HCEC 1CT (cell line): ENCODE data around the gene RAB18.
"Not testable (repeated sequence)": the region's sequence is repeated elsewhere in the genome, so short reads cannot be mapped to it uniquely, and the experiment has no call there.

Source experiments
- DNase-seq: peaks from one replicate; pipeline ENCODE4 v3.0.0-alpha.2; 2017

RAB18 gene

GRCh38 chr10:27505537-27505936 lies 1.4 kb downstream of the RAB18 start:
- not testable (repeated sequence) for DNase-seq

- DNase-seq = peak; percentile 33
Measured at GRCh38 chr10:27506280-27506679, 2.2 kb downstream of the RAB18 start.

- DNase-seq = no peak
Measured at GRCh38 chr10:27512548-27512947, 8.4 kb downstream of the RAB18 start.

GRCh38 chr10:27513451-27514191 lies 9.5 kb downstream of the RAB18 start:
- peak; percentile 6 for DNase-seq

- DNase-seq = no peak
Measured at GRCh38 chr10:27514243-27514642, 10.1 kb downstream of the RAB18 start.

- no peak for DNase-seq
Measured at GRCh38 chr10:27518261-27518660, 14.2 kb downstream of the RAB18 start.

- DNase-seq = peak; percentile 26
Measured at GRCh38 chr10:27525819-27526218, 21.7 kb downstream of the RAB18 start.

GRCh38 chr10:27526242-27526641 lies 22.1 kb downstream of the RAB18 start:
- no peak for DNase-seq

- no peak for DNase-seq
Measured at GRCh38 chr10:27527666-27528295, 23.7 kb downstream of the RAB18 start.

- no peak for DNase-seq
Measured at GRCh38 chr10:27529010-27529783, 25.1 kb downstream of the RAB18 start.

- no peak for DNase-seq
Measured at GRCh38 chr10:27530477-27530876, 26.4 kb downstream of the RAB18 start.

- no peak for DNase-seq
Measured at GRCh38 chr10:27531336-27531847, 27.3 kb downstream of the RAB18 start.

- DNase-seq = no peak
Measured at GRCh38 chr10:27534161-27534700, 30.1 kb downstream of the RAB18 start.

GRCh38 chr10:27535317-27535716 lies 31.2 kb downstream of the RAB18 start:
- no peak for DNase-seq

- DNase-seq = no peak
Measured at GRCh38 chr10:27536437-27536836, 32.3 kb downstream of the RAB18 start.

- no peak for DNase-seq
Measured at GRCh38 chr10:27537166-27537565, 33.1 kb downstream of the RAB18 start.

GRCh38 chr10:27537787-27538186 lies 33.7 kb downstream of the RAB18 start:
- no peak for DNase-seq

- no peak for DNase-seq
Measured at GRCh38 chr10:27540672-27541071, 36.6 kb downstream of the RAB18 start.

GRCh38 chr10:27541796-27542729 lies 38.0 kb downstream of the RAB18 start:
- no peak for DNase-seq

- DNase-seq = peak; percentile 55
Measured at GRCh38 chr10:27542812-27543211, 38.7 kb downstream of the RAB18 start.

GRCh38 chr10:27547047-27547446 lies 42.9 kb downstream of the RAB18 start:
- no peak for DNase-seq

GRCh38 chr10:27547482-27547881 lies 43.4 kb downstream of the RAB18 start:
- no peak for DNase-seq
